H9 (cell line): Measurements from ENCODE around the gene LETM1. TPM values are rescaled to one million over a fixed set of nuclear protein-coding genes. Genes with fewer than 3 reads are reported as not detected.

ENCODE experiments used
- DNase-seq: peaks from one replicate; pipeline ENCODE4 v3.0.0-alpha.2; 2017
- H2AFZ ChIP-seq: one replicate; pipeline ENCODE4 v1.6.1; 2013; ENCODE audit warnings: mild to moderate bottlenecking, low read length, control low read depth, moderate library complexity
- H2AK5ac ChIP-seq: 2 replicates; pipeline ENCODE4 v1.6.1; 2013; ENCODE audit warnings: low read length, control low read depth, mixed read lengths; ENCODE audit not compliant: insufficient read length
- H2BK120ac ChIP-seq: one replicate; pipeline ENCODE4 v1.6.1; 2013; ENCODE audit warnings: low read depth, mild to moderate bottlenecking, low read length, control low read depth, inconsistent platforms; ENCODE audit not compliant: poor library complexity, severe bottlenecking
- H2BK12ac ChIP-seq: 2 replicates; pipeline ENCODE4 v1.6.1; 2013; ENCODE audit warnings: low read length, control low read depth, mixed read lengths, low read depth; ENCODE audit not compliant: insufficient read length
- H2BK15ac ChIP-seq: 2 replicates; pipeline ENCODE4 v1.6.1; 2013; ENCODE audit warnings: low read depth, low read length, control low read depth
- H2BK20ac ChIP-seq: one replicate; pipeline ENCODE4 v1.6.1; 2013; ENCODE audit warnings: low read depth, mild to moderate bottlenecking, low read length, control low read depth, inconsistent platforms; ENCODE audit not compliant: poor library complexity, severe bottlenecking
- H2BK5ac ChIP-seq: 2 replicates; pipeline ENCODE4 v1.6.1; 2013; ENCODE audit warnings: low read length, control low read depth, mixed read lengths; ENCODE audit not compliant: insufficient read length
- H3K14ac ChIP-seq: 2 replicates; pipeline ENCODE4 v1.6.1; 2013; ENCODE audit warnings: low read length, control low read depth; ENCODE audit not compliant: insufficient read depth
- H3K18ac ChIP-seq: 2 replicates; pipeline ENCODE4 v1.6.1; 2013; ENCODE audit warnings: low read depth, mild to moderate bottlenecking, mixed read lengths, low read length, control low read depth; ENCODE audit not compliant: insufficient read length
- H3K23ac ChIP-seq: 2 replicates; pipeline ENCODE4 v1.6.1; 2013; ENCODE audit warnings: low read length, control low read depth, mixed read lengths, low read depth; ENCODE audit not compliant: insufficient read length
- H3K23me2 ChIP-seq: 2 replicates; pipeline ENCODE4 v1.6.1; 2013; ENCODE audit warnings: low read depth, mild to moderate bottlenecking, mixed read lengths, low read length, control low read depth; ENCODE audit not compliant: insufficient read length, poor library complexity, severe bottlenecking
- H3K27ac ChIP-seq: 2 replicates; pipeline ENCODE4 v1.5.1; 2013; ENCODE audit warnings: low read length, control low read depth, mixed read lengths, low read depth; ENCODE audit not compliant: insufficient read length
- H3K27me3 ChIP-seq: 2 replicates; pipeline ENCODE4 v1.6.1; 2013; ENCODE audit warnings: low read length, control low read depth, inconsistent platforms; ENCODE audit not compliant: insufficient read depth
- H3K4ac ChIP-seq: 2 replicates; pipeline ENCODE4 v1.6.1; 2013; ENCODE audit warnings: low read depth, mild to moderate bottlenecking, control low read depth, inconsistent platforms, low read length, moderate library complexity
- H3K4me1 ChIP-seq: 2 replicates; pipeline ENCODE4 v1.6.1; 2013; ENCODE audit warnings: low read length, control low read depth, inconsistent platforms; ENCODE audit not compliant: insufficient read depth
- H3K4me2 ChIP-seq: 2 replicates; pipeline ENCODE4 v1.6.1; 2013; ENCODE audit warnings: low read length, control low read depth, mixed read lengths; ENCODE audit not compliant: insufficient read length, insufficient read depth
- H3K56ac ChIP-seq: 2 replicates; pipeline ENCODE4 v1.6.1; 2013; ENCODE audit warnings: low read depth, mild to moderate bottlenecking, mixed read lengths, low read length, control low read depth; ENCODE audit not compliant: insufficient read length
- H3K79me1 ChIP-seq: 2 replicates; pipeline ENCODE4 v1.6.1; 2013; ENCODE audit warnings: low read depth, mild to moderate bottlenecking, moderate library complexity, low read length, control low read depth, inconsistent platforms; ENCODE audit not compliant: insufficient read depth, poor library complexity, severe bottlenecking
- H3K79me2 ChIP-seq: 2 replicates; pipeline ENCODE4 v1.6.1; 2013; ENCODE audit warnings: low read length, control low read depth, inconsistent platforms; ENCODE audit not compliant: insufficient read depth
- H3K9ac ChIP-seq: 2 replicates; pipeline ENCODE4 v1.6.1; 2013; ENCODE audit warnings: low read length, control low read depth, mixed read lengths; ENCODE audit not compliant: insufficient read length; ENCODE audit errors: extremely low read depth
- H3K9me3 ChIP-seq: one replicate; pipeline ENCODE4 v1.6.1; 2013; ENCODE audit warnings: low read depth, low read length, inconsistent platforms; ENCODE audit not compliant: control insufficient read depth
- H3T11ph ChIP-seq: one replicate; pipeline ENCODE4 v1.6.1; 2013; ENCODE audit warnings: mild to moderate bottlenecking, low read length, control low read depth, inconsistent platforms
- H4K20me1 ChIP-seq: one replicate; pipeline ENCODE4 v1.6.1; 2013; ENCODE audit not compliant: control insufficient read depth, insufficient read length, insufficient read depth
- H4K5ac ChIP-seq: 2 replicates; pipeline ENCODE4 v1.6.1; 2013; ENCODE audit warnings: low read depth, mild to moderate bottlenecking, mixed read lengths, low read length, control low read depth; ENCODE audit not compliant: insufficient read length
- H4K8ac ChIP-seq: replicated peaks from 2 replicates; pipeline ENCODE4 v1.6.1; 2013; ENCODE audit warnings: low read length, control low read depth, mixed read lengths, low read depth; ENCODE audit not compliant: insufficient read length
- H4K91ac ChIP-seq: 2 replicates; pipeline ENCODE4 v1.6.1; 2013; ENCODE audit warnings: low read depth, mild to moderate bottlenecking, moderate library complexity, mixed read lengths, low read length, control low read depth; ENCODE audit not compliant: insufficient read length
- H3K27ac Mint-ChIP-seq, 3 experiments: 2 replicates in 2 of 3; 3 replicates in 1 of 3; pipeline ENCODE4 v1.8.0; 2020 to 2021; ENCODE audit warnings: mixed read lengths in 3 of 3, mild to moderate bottlenecking in 1 of 3, moderate library complexity in 1 of 3
- H3K27me3 Mint-ChIP-seq: 2 replicates; pipeline ENCODE4 v1.8.0; 2021; ENCODE audit warnings: low read depth, mild to moderate bottlenecking, moderate library complexity, mixed read lengths
- H3K36me3 Mint-ChIP-seq, 3 experiments: 2 replicates in 2 of 3; 3 replicates in 1 of 3; pipeline ENCODE4 v1.8.0; 2020 to 2021; ENCODE audit warnings: low read depth in 3 of 3, mixed read lengths in 3 of 3; ENCODE audit not compliant: insufficient read depth in 1 of 3
- H3K4me1 Mint-ChIP-seq, 2 experiments: 2 replicates each; pipeline ENCODE4 v1.8.0; 2020; ENCODE audit warnings: mixed read lengths in 2 of 2
- H3K4me3 Mint-ChIP-seq, 2 experiments: 2 replicates in 1 of 2; 3 replicates in 1 of 2; pipeline ENCODE4 v1.8.0; 2020 to 2021; ENCODE audit warnings: mild to moderate bottlenecking in 2 of 2, mixed read lengths in 2 of 2, moderate library complexity in 1 of 2
- H3K9me3 Mint-ChIP-seq, 2 experiments: 2 replicates in 1 of 2; 3 replicates in 1 of 2; pipeline ENCODE4 v1.8.0; 2020; ENCODE audit warnings: mild to moderate bottlenecking in 2 of 2, mixed read lengths in 2 of 2, moderate library complexity in 1 of 2
- CTCF ChIP-seq: fragments of 200-600 bp; sonication (generic); conservative IDR thresholded peaks from 3 replicates; pipeline ENCODE4 v1.8.0; 2021; ENCODE audit warnings: antibody characterized with exemption, mild to moderate bottlenecking
- WGBS: extraction: QIAGEN DNeasy Blood & Tissue Kit; methylation state at CpG from one replicate; pipeline ENCODE4 v1.1.7; 2013; ENCODE audit warnings: missing lambda C conversion rate, low lambda C conversion rate, mixed read lengths; ENCODE audit not compliant: insufficient read length; ENCODE audit errors: extremely low coverage; 5-methylcytosine and 5-hydroxymethylcytosine counted together
- total RNA-seq: library from RNA; stranded (reverse); gene quantifications from 2 replicates; pipeline ENCODE4 v1.2.1, GENCODE V29; 2021

Gene LETM1
- total RNA-seq, 1 experiment from 2014 or later, result 43.4 TPM

- Histone ChIP-seq H3T11ph (no peak overlapping the region), H3K4ac (no peak overlapping the region), H2AK5ac (no peak overlapping the region), H3K18ac (no peak overlapping the region), H3K56ac (no peak overlapping the region), H2AFZ (no peak overlapping the region), H4K91ac (no peak overlapping the region), H3K27ac (no peak overlapping the region), H3K14ac (no peak overlapping the region), H2BK5ac (no peak overlapping the region), H3K23me2 (no peaks in the 10 kb centered on the region), H3K4me2 (no peak overlapping the region), H3K79me1 (no peaks in the 10 kb centered on the region), H3K23ac (no peak overlapping the region), H3K9me3 (no peaks in the 10 kb centered on the region), H3K27me3 (no peaks in the 10 kb centered on the region), H2BK15ac (no peak overlapping the region), H2BK120ac (no peak overlapping the region), H4K5ac (no peak overlapping the region), H3K4me1 (no peaks in the 10 kb centered on the region), H4K20me1 (no peaks in the 10 kb centered on the region), H4K8ac (no peak overlapping the region), H2BK20ac (no peak overlapping the region), H2BK12ac (no peak overlapping the region), H3K9ac (no peak overlapping the region), H3K79me2 (no peaks in the 10 kb centered on the region)
- H3K27me3 Mint-ChIP-seq, result peaks cover 5% of the 10 kb centered on the region
- H3K4me1 Mint-ChIP-seq, result peaks cover 5% of the 10 kb centered on the region in 2 experiments
- WGBS, result no CpG with 5 or more reads among the region's 11 CpGs
- peaks cover 30 to 62% (median 56%) of the 10 kb centered on the region in 3 experiments for H3K36me3 Mint-ChIP-seq
- H3K9me3 Mint-ChIP-seq, result peaks cover 6% of the 10 kb centered on the region in 2 experiments
- no peak overlapping the region for H3K27ac Mint-ChIP-seq
- no peak for DNase-seq
- TF ChIP-seq CTCF, result no peak
- H3K4me3 Mint-ChIP-seq, result no peak overlapping the region
Measured at GRCh38 chr4:1824746-1825145, 31.2 kb downstream of the LETM1 start.
